Neural crest cell (in vitro differentiated cells): ENCODE data around the gene NPLOC4. TPM values are rescaled to one million over a fixed set of nuclear protein-coding genes. Genes with fewer than 3 reads are reported as not detected.

Experiments
- DNase-seq: peaks from one replicate; pipeline ENCODE4 v3.0.0; 2021; ENCODE audit warnings: low read depth, mixed read lengths, low spot score
- H3K27ac Mint-ChIP-seq: one replicate; pipeline ENCODE4 v1.8.0; 2021; ENCODE audit warnings: mild to moderate bottlenecking, mixed read lengths; ENCODE audit not compliant: unreplicated experiment
- H3K27me3 Mint-ChIP-seq: 2 replicates; pipeline ENCODE4 v1.8.0; 2021; ENCODE audit warnings: low read depth, mild to moderate bottlenecking, mixed read lengths
- H3K36me3 Mint-ChIP-seq: 2 replicates; pipeline ENCODE4 v1.8.0; 2021; ENCODE audit warnings: low read depth, mild to moderate bottlenecking, mixed read lengths
- H3K4me1 Mint-ChIP-seq: 2 replicates; pipeline ENCODE4 v1.8.0; 2021; ENCODE audit warnings: mixed read lengths
- H3K4me3 Mint-ChIP-seq: one replicate; pipeline ENCODE4 v1.8.0; 2021; ENCODE audit warnings: mild to moderate bottlenecking, mixed read lengths
- H3K9me3 Mint-ChIP-seq: 2 replicates; pipeline ENCODE4 v1.8.0; 2021; ENCODE audit warnings: mixed read lengths
- total RNA-seq: library from RNA; stranded (reverse); gene quantifications from 2 replicates; pipeline ENCODE4 v1.2.1, GENCODE V29; 2021
- TF ChIP-seq, protein P1 (sequence below): fragments of 200-600 bp; sonication (generic); conservative IDR thresholded peaks from 2 replicates; pipeline ENCODE4 v1.5.0; 2021; ENCODE audit warnings: antibody characterized with exemption, mild to moderate bottlenecking

NPLOC4 gene
- total RNA-seq, 1 donor from 2014 or later: 97.7 TPM

- Mint-ChIP-seq H3K4me1 (peaks cover 8% of the 10 kb centered on the region), H3K9me3 (peaks cover 3% of the 10 kb centered on the region), H3K36me3 (no peaks in the 10 kb centered on the region), H3K27me3 (peaks cover 34% of the 10 kb centered on the region), H3K4me3 (no peak overlapping the region), H3K27ac (no peak overlapping the region)
- TF ChIP-seq, protein P1, sequence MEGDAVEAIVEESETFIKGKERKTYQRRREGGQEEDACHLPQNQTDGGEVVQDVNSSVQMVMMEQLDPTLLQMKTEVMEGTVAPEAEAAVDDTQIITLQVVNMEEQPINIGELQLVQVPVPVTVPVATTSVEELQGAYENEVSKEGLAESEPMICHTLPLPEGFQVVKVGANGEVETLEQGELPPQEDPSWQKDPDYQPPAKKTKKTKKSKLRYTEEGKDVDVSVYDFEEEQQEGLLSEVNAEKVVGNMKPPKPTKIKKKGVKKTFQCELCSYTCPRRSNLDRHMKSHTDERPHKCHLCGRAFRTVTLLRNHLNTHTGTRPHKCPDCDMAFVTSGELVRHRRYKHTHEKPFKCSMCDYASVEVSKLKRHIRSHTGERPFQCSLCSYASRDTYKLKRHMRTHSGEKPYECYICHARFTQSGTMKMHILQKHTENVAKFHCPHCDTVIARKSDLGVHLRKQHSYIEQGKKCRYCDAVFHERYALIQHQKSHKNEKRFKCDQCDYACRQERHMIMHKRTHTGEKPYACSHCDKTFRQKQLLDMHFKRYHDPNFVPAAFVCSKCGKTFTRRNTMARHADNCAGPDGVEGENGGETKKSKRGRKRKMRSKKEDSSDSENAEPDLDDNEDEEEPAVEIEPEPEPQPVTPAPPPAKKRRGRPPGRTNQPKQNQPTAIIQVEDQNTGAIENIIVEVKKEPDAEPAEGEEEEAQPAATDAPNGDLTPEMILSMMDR: no peak
- DNase-seq: no peak
Observed at GRCh38 chr17:81535480-81536298, 101.2 kb downstream of the NPLOC4 start.

- peaks cover 3% of the 10 kb centered on the region for H3K9me3 Mint-ChIP-seq
Observed at GRCh38 chr17:81535007-81535328, 101.9 kb downstream of the NPLOC4 start.

GRCh38 chr17:81534157-81535006 lies 102.5 kb downstream of the NPLOC4 start:
- H3K4me1 Mint-ChIP-seq: peaks cover 8% of the 10 kb centered on the region
- no peaks in the 10 kb centered on the region for H3K36me3 Mint-ChIP-seq
- H3K27me3 Mint-ChIP-seq: peaks cover 34% of the 10 kb centered on the region
- DNase-seq: no peak
- H3K27ac Mint-ChIP-seq: no peak overlapping the region
- H3K4me3 Mint-ChIP-seq: peak overlapping the region; percentile 44
- H3K9me3 Mint-ChIP-seq: peaks cover 3% of the 10 kb centered on the region
- TF ChIP-seq, protein P1: no peak

More at GRCh38 chr17:81535007-81535328, 101.9 kb downstream of the NPLOC4 start:
- peaks cover 34% of the 10 kb centered on the region for H3K27me3 Mint-ChIP-seq
- no peak overlapping the region for H3K27ac Mint-ChIP-seq
- H3K4me3 Mint-ChIP-seq: no peak overlapping the region
- H3K36me3 Mint-ChIP-seq: no peaks in the 10 kb centered on the region
- DNase-seq: no peak
- H3K4me1 Mint-ChIP-seq: peaks cover 8% of the 10 kb centered on the region
- TF ChIP-seq, protein P1: no peak

DNA sequence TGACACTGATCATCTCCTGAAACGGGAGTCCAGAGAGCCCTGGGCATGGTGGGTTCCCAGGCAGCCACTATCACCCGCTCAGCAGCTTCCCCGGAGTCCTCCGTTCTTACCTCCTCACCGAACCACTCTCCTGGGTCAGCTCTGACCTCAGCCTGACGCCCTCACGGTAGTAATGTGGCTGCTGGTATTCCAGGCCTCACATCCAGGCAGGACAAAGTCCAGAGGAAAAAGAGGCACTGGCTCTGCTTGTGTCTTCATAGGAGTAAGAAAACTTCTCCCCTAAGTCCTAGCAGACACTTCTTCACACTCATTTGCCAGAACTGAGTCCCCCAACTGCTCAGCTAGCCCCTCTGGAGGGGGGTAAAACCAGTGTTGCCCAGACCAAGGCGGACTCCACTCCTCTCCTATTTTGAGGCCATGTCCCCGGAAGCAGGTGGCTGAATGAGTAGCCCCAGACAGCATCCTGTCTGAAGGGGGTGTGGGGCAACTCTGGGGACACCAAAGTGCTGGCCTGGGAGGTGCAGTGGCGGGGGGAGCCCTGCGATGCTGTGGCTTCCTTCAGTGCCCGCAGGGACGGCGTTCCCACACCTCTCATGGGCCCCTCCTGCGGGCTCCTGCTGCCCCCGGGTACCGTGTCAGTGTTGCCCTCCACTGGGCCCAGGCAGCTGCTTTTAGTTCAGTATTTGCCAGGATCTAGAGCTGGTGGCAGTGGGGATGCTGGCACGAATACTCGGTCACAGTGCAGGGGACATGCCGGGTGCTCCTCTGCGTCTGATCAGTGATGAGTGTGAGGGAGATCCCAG lies 103.4 kb downstream of the NPLOC4 start:
- peaks cover 33% of the 10 kb centered on the region for H3K27me3 Mint-ChIP-seq
- H3K36me3 Mint-ChIP-seq: no peaks in the 10 kb centered on the region
- no peak overlapping the region for H3K27ac Mint-ChIP-seq
- TF ChIP-seq, protein P1: no peak
- no peak for DNase-seq
- H3K4me1 Mint-ChIP-seq: peaks cover 8% of the 10 kb centered on the region
- H3K9me3 Mint-ChIP-seq: peaks cover 3% of the 10 kb centered on the region
- H3K4me3 Mint-ChIP-seq: no peak overlapping the region
